HCT116 (cell line): Measurements from ENCODE around the gene SLC35C1. TPM values are rescaled to one million over a fixed set of nuclear protein-coding genes. Genes with fewer than 3 reads are reported as not detected.

ENCODE experiments used
- ATAC-seq: fragments of 200-7000 bp; cut with Tn5 transposase; 2 replicates; pipeline ENCODE4 v1.9.1; 2020; ENCODE audit warnings: mild to moderate bottlenecking, moderate library complexity
- BruUV-seq: library from RNA; stranded (reverse); fragments of 400-500 nt; replicated peaks from 2 replicates; lab custom pipeline; 2021; lab: Mats Ljungman, UMichigan
- CTCF ChIA-PET: fragments of 300-600 bp; sonication (Branson Sonifier 250); formaldehyde crosslinking; loops from one replicate; lab custom pipeline; 2021; ENCODE audit warnings: antibody characterized with exemption; lab: Charles Lee
- POLR2A ChIA-PET: fragments of 300-600, 350-600 bp; sonication (Branson Sonifier 250); formaldehyde crosslinking; loops from one replicate; lab custom pipeline; 2021; ENCODE audit warnings: antibody characterized with exemption; lab: Charles Lee
- RAD21 ChIA-PET, 2 experiments: fragments of 300-600 bp; sonication (Branson Sonifier 250); formaldehyde crosslinking; loops; one replicate each; lab custom pipeline; 2023; ENCODE audit warnings: low total read pairs in 2 of 2; ENCODE audit not compliant: uncharacterized antibody in 2 of 2, unreplicated experiment in 2 of 2, low non-redundant PET in 1 of 2; lab: Charles Lee
- DNase-seq: peaks from one replicate; pipeline ENCODE4 v3.0.0-alpha.2; 2010; ENCODE audit warnings: low read depth, low spot score
- H2AFZ ChIP-seq: fragments of 200-600 bp; shearing (Covaris generic), sonication (generic); 2 replicates; pipeline ENCODE4 v1.6.1; 2017; ENCODE audit warnings: low read depth, mixed run types, mixed read lengths, antibody characterized with exemption, low read length; ENCODE audit not compliant: poor library complexity, severe bottlenecking
- H3K27ac ChIP-seq: 2 replicates; pipeline ENCODE4 v1.5.1; 2012; ENCODE audit warnings: low read depth, low read length
- H3K27me3 ChIP-seq: fragments of 200-600 bp; sonication (generic); 2 replicates; pipeline ENCODE4 v1.6.1; 2016; ENCODE audit warnings: mixed run types, low read length, mixed read lengths; ENCODE audit not compliant: insufficient read depth
- H3K36me3 ChIP-seq, 2 experiments: fragments of 200-500 bp in 1 of 2; fragments of 200-600 bp in 1 of 2; sonication (Bioruptor generic) in 1 of 2; sonication (generic) in 1 of 2; 2 replicates each; pipeline versions ENCODE4 v1.5.1 to v1.6.1; 2014 to 2016; ENCODE audit warnings: low read length in 2 of 2, inconsistent platforms in 1 of 2, mixed read lengths in 1 of 2, mixed run types in 1 of 2; ENCODE audit not compliant: insufficient read depth in 2 of 2, control insufficient read depth in 1 of 2
- H3K4me1 ChIP-seq, 2 experiments: fragments of 200-600 bp in 1 of 2; sonication (generic) in 1 of 2; 2 replicates each; pipeline versions ENCODE4 v1.5.1 to v1.6.1; 2012 to 2017; ENCODE audit warnings: low read length in 2 of 2, inconsistent platforms in 1 of 2, mild to moderate bottlenecking in 1 of 2, mixed read lengths in 1 of 2, mixed run types in 1 of 2, moderate library complexity in 1 of 2; ENCODE audit not compliant: insufficient read depth in 2 of 2, control insufficient read depth in 1 of 2
- H3K4me2 ChIP-seq: fragments of 200-600 bp; sonication (generic); 2 replicates; pipeline ENCODE4 v1.6.1; 2017; ENCODE audit warnings: mixed run types, low read length, mixed read lengths
- H3K4me3 ChIP-seq, 2 experiments: fragments of 200-600 bp in 1 of 2; sonication (generic) in 1 of 2; replicated peaks in 1 of 2; 2 replicates each; pipeline ENCODE4 v1.5.1; 2011 to 2016; ENCODE audit warnings: low read length in 2 of 2, control low read depth in 1 of 2, low read depth in 1 of 2, mild to moderate bottlenecking in 1 of 2, mixed read lengths in 1 of 2, mixed run types in 1 of 2
- H3K79me2 ChIP-seq: fragments of 200-600 bp; sonication (generic); 2 replicates; pipeline ENCODE4 v1.6.1; 2017; ENCODE audit warnings: mild to moderate bottlenecking, mixed run types, low read length, moderate library complexity, mixed read lengths; ENCODE audit not compliant: insufficient read depth
- H3K9ac ChIP-seq: fragments of 200-600 bp; sonication (generic); 2 replicates; pipeline ENCODE4 v1.6.1; 2016; ENCODE audit warnings: low read length, mixed read lengths
- H3K9me2 ChIP-seq: fragments of 200-600 bp; sonication (generic), shearing (Covaris generic); 2 replicates; pipeline ENCODE4 v1.6.1; 2017; ENCODE audit warnings: mixed run types, mild to moderate bottlenecking, moderate library complexity; ENCODE audit not compliant: insufficient read depth
- H3K9me3 ChIP-seq, 2 experiments: fragments of 200-500 bp in 1 of 2; fragments of 200-600 bp in 1 of 2; sonication (Bioruptor generic) in 1 of 2; sonication (generic) in 1 of 2; 2 replicates each; pipeline ENCODE4 v1.6.1; 2014 to 2017; ENCODE audit warnings: low read length in 2 of 2, mixed read lengths in 2 of 2, inconsistent platforms in 1 of 2, low read depth in 1 of 2, mild to moderate bottlenecking in 1 of 2, mixed run types in 1 of 2, moderate library complexity in 1 of 2; ENCODE audit not compliant: control insufficient read depth in 1 of 2, insufficient read depth in 1 of 2
- H4K20me1 ChIP-seq: fragments of 200-600 bp; sonication (generic), shearing (Covaris generic); 2 replicates; pipeline ENCODE4 v1.6.1; 2017; ENCODE audit warnings: mixed run types, mild to moderate bottlenecking, moderate library complexity; ENCODE audit not compliant: insufficient read depth
- ATF3 ChIP-seq: IDR thresholded peaks from 2 replicates; pipeline ENCODE4 v1.6.1; 2012
- CEBPB ChIP-seq: IDR thresholded peaks from 2 replicates; pipeline ENCODE4 v1.6.1; 2012; ENCODE audit warnings: low read depth
- CTCF ChIP-seq, 3 experiments: fragments of 200-600 bp in 1 of 3; sonication (generic) in 1 of 3; IDR thresholded peaks in 2 of 3; conservative IDR thresholded peaks in 1 of 3; 2 replicates each; pipeline ENCODE4 v1.5.1; 2012 to 2017; ENCODE audit warnings: low read depth in 2 of 3, low read length in 2 of 3, antibody characterized with exemption in 1 of 3, borderline replicate concordance in 1 of 3, control low read depth in 1 of 3, mild to moderate bottlenecking in 1 of 3, mixed read lengths in 1 of 3, mixed run types in 1 of 3, moderate library complexity in 1 of 3; ENCODE audit not compliant: insufficient read depth in 1 of 3
- ELF1 ChIP-seq: IDR thresholded peaks from 2 replicates; pipeline ENCODE4 v1.6.1; 2012; ENCODE audit warnings: low read depth, borderline replicate concordance
- EZH2 ChIP-seq: fragments of 200-600 bp; sonication (generic); IDR thresholded peaks from 2 replicates; pipeline ENCODE4 v1.6.1; 2017; ENCODE audit warnings: antibody characterized with exemption, mixed run types
- EZH2phosphoT487 ChIP-seq: fragments of 200-600 bp; IDR thresholded peaks from 2 replicates; pipeline ENCODE4 v1.6.1; 2018; ENCODE audit warnings: antibody characterized with exemption, borderline replicate concordance
- JUND ChIP-seq: IDR thresholded peaks from 2 replicates; pipeline ENCODE4 v1.6.1; 2012
- MAX ChIP-seq: IDR thresholded peaks from 2 replicates; pipeline ENCODE4 v1.6.1; 2012
- POLR2A ChIP-seq: IDR thresholded peaks from 2 replicates; pipeline ENCODE4 v1.7.0; 2011; ENCODE audit warnings: borderline replicate concordance; ENCODE audit not compliant: insufficient read depth, insufficient read length; ENCODE audit errors: extremely low read depth
- POLR2AphosphoS5 ChIP-seq: IDR thresholded peaks from 2 replicates; pipeline ENCODE4 v1.6.1; 2011; ENCODE audit warnings: mild to moderate bottlenecking, low read depth, low read length, moderate library complexity
- SIN3A ChIP-seq: IDR thresholded peaks from 2 replicates; pipeline ENCODE4 v1.6.1; 2012; ENCODE audit warnings: low read depth
- SP1 ChIP-seq: IDR thresholded peaks from 2 replicates; pipeline ENCODE4 v1.6.1; 2012; ENCODE audit warnings: low read depth
- SRF ChIP-seq: IDR thresholded peaks from 2 replicates; pipeline ENCODE4 v1.6.1; 2012; ENCODE audit warnings: low read depth
- ZBTB33 ChIP-seq: IDR thresholded peaks from 2 replicates; pipeline ENCODE4 v1.6.1; 2011; ENCODE audit warnings: mild to moderate bottlenecking, low read length, moderate library complexity; ENCODE audit not compliant: insufficient replicate concordance; ENCODE audit errors: extremely low read depth
- ZFX ChIP-seq: fragments of 450-650 bp; IDR thresholded peaks from 2 replicates; pipeline ENCODE4 v1.6.1; 2017
- ZNF274 ChIP-seq: fragments of 200-500 bp; sonication (Bioruptor generic); IDR thresholded peaks from 2 replicates; pipeline ENCODE4 v1.6.1; 2014; ENCODE audit warnings: mild to moderate bottlenecking, low read depth, low read length, inconsistent platforms
- intact Hi-C: fragments of 100-400 bp; cut with micrococcal nuclease; formaldehyde crosslinking; loops from 2 replicates; pipeline ENCODE4 v1.10.0; 2022
- total RNA-seq: library from RNA; stranded (reverse); gene quantifications from one replicate; pipeline ENCODE4 v1.2.1, GENCODE V29; 2021; ENCODE audit not compliant: unreplicated experiment

Gene SLC35C1
- total RNA-seq, 1 experiment from 2014 or later = 18.2 TPM

- ChIA-PET RAD21 (no interaction called here), POLR2A (no interaction called here), CTCF (no interaction called here)
- 0 out of 2 replicates have a peak, but pooled peaks cover 8% of the 10 kb centered on the region for H3K27me3 ChIP-seq
- no peak overlapping the region for H2AFZ ChIP-seq
- H3K79me2 ChIP-seq = no peaks in the 10 kb centered on the region
- no peaks in the 10 kb centered on the region for H3K4me1 ChIP-seq
- no peak overlapping the region for H3K4me3 ChIP-seq
- intact Hi-C loops = no loop called here
- no peak overlapping the region for H3K9ac ChIP-seq
- DNase-seq (no peak), ATAC-seq (no peak)
- no peaks in the 10 kb centered on the region for H3K36me3 ChIP-seq
- no TSS peak for BruUV-seq
- TF ChIP-seq ZFX (no peak), JUND (no peak), POLR2AphosphoS5 (no peak), SRF (no peak), CEBPB (no peak), ZNF274 (no peak), ATF3 (no peak), ZBTB33 (no peak), POLR2A (no peak), EZH2phosphoT487 (no peak), SIN3A (no peak), CTCF (IDR thresholded peaks at IDR 0.05 in 2 of 3, conservative IDR thresholded peaks at IDR 0.05 in 1 of 3; ENCODE audit: borderline replicate concordance in 1 of 3, insufficient read depth in 1 of 3, low read depth in 2 of 3, low read length in 2 of 3) (no peak), MAX (no peak), ELF1 (no peak), SP1 (no peak), EZH2 (no peak)
- no peaks in the 10 kb centered on the region for H4K20me1 ChIP-seq
- no peaks in the 10 kb centered on the region for H3K9me3 ChIP-seq
- H3K27ac ChIP-seq = no peak overlapping the region
- H3K4me2 ChIP-seq = no peak overlapping the region
- no peaks in the 10 kb centered on the region for H3K9me2 ChIP-seq
These were observed 16.1 kb upstream of the SLC35C1 start for GRCh38 chr11:45788887-45789286.
